GM23248 (cell line): Measurements from ENCODE around the gene ABCA1. TPM values are rescaled to one million over a fixed set of nuclear protein-coding genes. Genes with fewer than 3 reads are reported as not detected.

Experiments
- DNase-seq: peaks from one replicate; pipeline ENCODE4 v3.0.0-alpha.2; 2015
- H2AFZ ChIP-seq: fragments of 200-600 bp; sonication (generic); 2 replicates; pipeline ENCODE4 v1.6.1; 2016; ENCODE audit warnings: antibody characterized with exemption
- H3F3A ChIP-seq: fragments of 200-600 bp; sonication (generic); 2 replicates; pipeline ENCODE4 v1.6.1; 2016; ENCODE audit warnings: mild to moderate bottlenecking, antibody characterized with exemption, mixed run types; ENCODE audit not compliant: insufficient read depth
- H3K27ac ChIP-seq: fragments of 200-600 bp; sonication (generic); 2 replicates; pipeline ENCODE4 v1.5.1; 2016; ENCODE audit warnings: mild to moderate bottlenecking
- H3K27me3 ChIP-seq: fragments of 200-600 bp; sonication (generic); replicated peaks from 2 replicates; pipeline ENCODE4 v1.6.1; 2016; ENCODE audit warnings: mild to moderate bottlenecking; ENCODE audit not compliant: insufficient read depth
- H3K36me3 ChIP-seq: fragments of 200-600 bp; sonication (generic); 2 replicates; pipeline ENCODE4 v1.6.1; 2016; ENCODE audit warnings: low read depth, mild to moderate bottlenecking
- H3K4me1 ChIP-seq: fragments of 200-600 bp; sonication (generic); 2 replicates; pipeline ENCODE4 v1.6.1; 2016; ENCODE audit warnings: mild to moderate bottlenecking; ENCODE audit not compliant: insufficient read depth
- H3K4me2 ChIP-seq: fragments of 200-600 bp; sonication (generic); one replicate; pipeline ENCODE4 v1.6.1; 2016; ENCODE audit warnings: mild to moderate bottlenecking; ENCODE audit not compliant: unreplicated experiment
- H3K4me3 ChIP-seq: fragments of 200-600 bp; sonication (generic); 2 replicates; pipeline ENCODE4 v1.5.1; 2016; ENCODE audit warnings: mild to moderate bottlenecking
- H3K79me2 ChIP-seq: fragments of 200-600 bp; sonication (generic); 2 replicates; pipeline ENCODE4 v1.6.1; 2016; ENCODE audit warnings: mild to moderate bottlenecking; ENCODE audit not compliant: insufficient read depth
- H3K9ac ChIP-seq: fragments of 200-600 bp; sonication (generic); 2 replicates; pipeline ENCODE4 v1.6.1; 2016; ENCODE audit warnings: mild to moderate bottlenecking
- H3K9me2 ChIP-seq: fragments of 200-600 bp; sonication (generic); 2 replicates; pipeline ENCODE4 v1.6.1; 2016; ENCODE audit warnings: mixed run types, mild to moderate bottlenecking, moderate library complexity; ENCODE audit not compliant: insufficient read depth
- H3K9me3 ChIP-seq: fragments of 200-600 bp; sonication (generic); one replicate; pipeline ENCODE4 v1.6.1; 2017; ENCODE audit warnings: low read depth
- H4K20me1 ChIP-seq: fragments of 200-600 bp; sonication (generic); 2 replicates; pipeline ENCODE4 v1.6.0; 2016; ENCODE audit not compliant: insufficient read depth
- EZH2 ChIP-seq: fragments of 200-600 bp; sonication (generic); IDR thresholded peaks from 2 replicates; pipeline ENCODE4 v1.6.1; 2018; ENCODE audit warnings: antibody characterized with exemption, mild to moderate bottlenecking; ENCODE audit not compliant: insufficient read depth, poor library complexity, severe bottlenecking
- EZH2phosphoT487 ChIP-seq: fragments of 200-600 bp; sonication (generic); IDR thresholded peaks from 2 replicates; pipeline ENCODE4 v1.6.1; 2018; ENCODE audit warnings: antibody characterized with exemption, moderate library complexity, mild to moderate bottlenecking, low read depth; ENCODE audit not compliant: insufficient read depth
- WGBS, 2 experiments: methylation state at CpG; one replicate each; pipeline ENCODE4 v1.1.6; 2015 to 2017; ENCODE audit warnings: low lambda C conversion rate in 2 of 2, low coverage in 1 of 2; ENCODE audit errors: missing lambda C conversion rate in 2 of 2; 5-methylcytosine and 5-hydroxymethylcytosine counted together
- in situ Hi-C: fragments of 300-500 bp; cut with MboI; formaldehyde crosslinking; loops from 2 replicates; pipeline ENCODE4 v1.15.0; 2020
- polyA plus RNA-seq: library from polyadenylated mRNA; unstranded; fragments of >200 nt; fragmentation: Nextera tagmentation; extraction: Ambion mirVana; gene quantifications from 2 replicates; pipeline ENCODE4 v1.2.1, GENCODE V29; 2016
- total RNA-seq: library from RNA; depleted of rRNA; stranded (reverse); fragments of >200 nt; shearing (Covaris generic); gene quantifications from 2 replicates; pipeline ENCODE4 v1.2.3, GENCODE V29; 2014

The ABCA1 gene
- total and polyA plus RNA-seq, 2 experiments from 2014 or later, result 6.8 to 15.9 TPM

DNA sequence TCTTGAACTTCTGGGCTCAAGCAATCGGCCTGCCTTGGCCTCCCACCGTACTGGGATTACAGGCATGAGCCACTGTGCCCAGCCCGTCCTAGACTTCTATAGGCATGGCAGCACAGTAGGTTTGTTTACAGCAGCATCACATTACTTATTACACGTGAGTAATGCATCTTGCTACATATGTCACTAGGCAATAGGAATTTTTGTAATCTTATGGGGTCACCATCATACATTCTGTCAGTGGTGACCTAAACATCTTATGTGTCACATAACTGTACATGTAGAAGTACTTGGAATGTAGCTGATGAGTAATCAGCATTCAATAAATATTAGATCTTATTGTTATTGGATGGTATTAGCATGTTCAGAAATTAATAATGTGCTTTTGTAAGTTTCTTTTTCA lies 22.9 kb upstream of the ABCA1 start:
- Histone ChIP-seq H3K9me2 (no peaks in the 10 kb centered on the region), H4K20me1 (no peaks in the 10 kb centered on the region), H3K27me3 (no peaks in the 10 kb centered on the region), H3F3A (no peaks in the 10 kb centered on the region), H3K9ac (no peak overlapping the region), H3K4me1 (no peaks in the 10 kb centered on the region), H3K27ac (no peak overlapping the region), H3K79me2 (no peaks in the 10 kb centered on the region), H3K4me3 (no peak overlapping the region), H3K36me3 (no peaks in the 10 kb centered on the region), H3K4me2 (no peak overlapping the region), H2AFZ (no peak overlapping the region), H3K9me3 (no peaks in the 10 kb centered on the region)
- DNase-seq, result peak; percentile 23
- WGBS, 2 experiments, result 94 to 98% methylated on average over 4 of the region's 4 CpGs
- in situ Hi-C loops, result no loop called here
- no peak for TF ChIP-seq EZH2phosphoT487
- TF ChIP-seq EZH2, result no peak

DNA sequence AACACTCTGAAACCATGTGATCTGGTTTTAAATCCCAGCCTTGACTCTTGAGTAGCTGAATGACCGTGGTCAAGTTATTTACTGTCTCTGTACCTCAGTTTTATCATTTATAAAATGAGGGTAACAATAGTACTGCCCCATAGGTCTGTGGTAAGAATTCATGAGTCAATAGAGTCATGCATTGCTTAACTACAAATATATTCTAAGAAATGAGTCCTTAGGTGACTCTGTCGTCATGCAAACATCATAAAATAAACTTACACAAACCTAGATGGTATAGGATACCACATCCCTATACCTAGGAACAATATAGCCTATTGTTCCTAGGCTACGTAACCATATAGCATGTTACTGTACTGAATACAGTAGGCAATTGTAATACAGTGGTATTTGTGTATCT lies 20.3 kb upstream of the ABCA1 start:
- H4K20me1 ChIP-seq, result no peaks in the 10 kb centered on the region
- H3K4me1 ChIP-seq, result no peaks in the 10 kb centered on the region; the same call in 1 of the 2 replicates
- H3K4me3 ChIP-seq, result no peak overlapping the region
- 76 to 82% methylated on average over 3 of the region's 3 CpGs for WGBS, 2 experiments
- H3F3A ChIP-seq, result no peaks in the 10 kb centered on the region
- DNase-seq, result peak; percentile 13
- H3K79me2 ChIP-seq, result no peaks in the 10 kb centered on the region
- no peaks in the 10 kb centered on the region for H3K36me3 ChIP-seq
- TF ChIP-seq EZH2phosphoT487 (no peak), EZH2 (no peak)
- in situ Hi-C loops, result no loop called here
- H3K9ac ChIP-seq, result no peak overlapping the region
- H3K9me3 ChIP-seq, result no peaks in the 10 kb centered on the region
- no peaks in the 10 kb centered on the region for H3K27me3 ChIP-seq
- no peaks in the 10 kb centered on the region for H3K9me2 ChIP-seq
- H2AFZ ChIP-seq, result no peak overlapping the region
- H3K27ac ChIP-seq, result no peak overlapping the region
- H3K4me2 ChIP-seq, result no peak overlapping the region

DNA sequence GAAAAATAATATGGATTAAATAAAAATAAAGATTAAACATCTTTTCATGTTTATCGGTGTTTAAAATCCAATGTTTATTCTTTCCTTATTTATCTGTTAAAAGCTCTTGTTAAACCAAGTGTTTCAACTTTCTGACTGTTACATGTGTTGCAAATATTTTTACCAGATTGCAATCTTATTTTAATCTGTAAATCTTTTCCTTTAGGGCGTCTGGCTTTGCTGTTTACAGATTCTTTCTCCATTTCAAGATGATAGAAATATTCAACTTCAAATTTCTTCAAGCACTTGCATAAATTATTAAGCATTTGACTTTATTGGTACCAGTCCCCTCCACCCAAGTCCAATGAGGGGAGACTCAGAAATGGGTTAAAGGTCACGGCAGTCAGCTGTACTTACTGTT lies 16.9 kb upstream of the ABCA1 start:
- H3K9me3 ChIP-seq, result no peaks in the 10 kb centered on the region
- H3K79me2 ChIP-seq, result no peaks in the 10 kb centered on the region
- WGBS, 2 experiments, result 61 to 65% methylated on average over 3 of the region's 3 CpGs
- no peak overlapping the region for H3K4me3 ChIP-seq
- H3K27ac ChIP-seq, result no peak overlapping the region
- H3K4me2 ChIP-seq, result no peak overlapping the region
- no peaks in the 10 kb centered on the region for H3K27me3 ChIP-seq
- no peaks in the 10 kb centered on the region for H3K9me2 ChIP-seq
- in situ Hi-C loops, result no loop called here
- no peaks in the 10 kb centered on the region; the same call in 1 of the 2 replicates for H3K4me1 ChIP-seq
- no peak overlapping the region for H3K9ac ChIP-seq
- H2AFZ ChIP-seq, result 0 out of 2 replicates have a peak overlapping the region, but pooled peaks have one; percentile 36
- no peaks in the 10 kb centered on the region for H4K20me1 ChIP-seq
- TF ChIP-seq EZH2, result no peak
- TF ChIP-seq EZH2phosphoT487, result no peak
- H3F3A ChIP-seq, result no peaks in the 10 kb centered on the region
- no peak for DNase-seq
- no peaks in the 10 kb centered on the region for H3K36me3 ChIP-seq

DNA sequence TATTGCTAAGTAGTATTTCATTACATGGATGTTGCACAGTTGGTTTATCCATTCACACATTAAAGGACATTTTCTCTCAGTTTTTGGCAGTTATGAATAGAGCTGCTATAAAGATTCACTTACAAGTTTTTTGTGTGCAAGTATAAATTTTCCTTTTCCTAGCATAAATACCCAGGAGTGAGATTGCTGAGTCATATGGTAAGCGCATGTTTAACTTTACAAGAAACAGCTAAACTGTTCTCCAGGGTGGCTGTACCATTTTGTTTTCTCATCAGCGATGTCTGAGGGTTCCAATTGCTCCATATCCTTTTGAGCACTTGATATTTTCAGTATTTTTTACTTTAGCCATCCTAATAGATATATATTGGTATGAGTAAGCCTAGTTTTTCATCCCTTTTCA lies 16.4 kb upstream of the ABCA1 start:
- in situ Hi-C loops, result no loop called here
- no peak overlapping the region for H3K4me2 ChIP-seq
- WGBS, 2 experiments, result 0% methylated on average over 2 of the region's 2 CpGs

DNA sequence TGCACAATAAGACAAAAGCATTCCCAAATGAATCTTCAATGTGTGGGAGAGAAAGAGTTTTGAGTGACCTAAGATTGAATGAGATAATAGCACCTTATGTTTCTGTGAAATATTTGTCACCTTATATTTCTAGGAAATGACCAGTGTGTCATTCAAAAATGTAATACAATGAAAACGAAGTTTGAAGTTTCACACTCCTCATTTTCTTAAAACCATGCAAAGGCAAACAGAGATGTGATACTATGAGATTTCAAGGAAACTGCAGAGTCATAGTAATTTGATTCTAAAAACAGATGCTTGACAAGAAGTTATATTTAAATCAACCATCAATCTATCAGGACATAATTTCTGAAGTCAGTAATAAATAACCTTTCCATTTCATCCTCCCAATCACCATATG lies 13.6 kb upstream of the ABCA1 start:
- Histone ChIP-seq H3K9ac (no peak overlapping the region), H3K79me2 (no peaks in the 10 kb centered on the region), H3K4me3 (no peak overlapping the region), H3F3A (no peaks in the 10 kb centered on the region), H3K36me3 (no peaks in the 10 kb centered on the region), H3K4me1 (no peaks in the 10 kb centered on the region; the same call in 1 of the 2 replicates), H4K20me1 (no peaks in the 10 kb centered on the region), H3K27me3 (no peaks in the 10 kb centered on the region), H3K9me2 (no peaks in the 10 kb centered on the region), H3K27ac (no peak overlapping the region), H2AFZ (no peak overlapping the region), H3K4me2 (no peak overlapping the region), H3K9me3 (no peaks in the 10 kb centered on the region)
- in situ Hi-C loops, result no loop called here
- no peak for TF ChIP-seq EZH2phosphoT487
- TF ChIP-seq EZH2, result no peak
- WGBS, 2 experiments, result 39 to 56% methylated on average over 1 of the region's 1 CpG
- DNase-seq, result no peak

More for the DNA sequence above, 16.4 kb upstream of the ABCA1 start:
- no peak overlapping the region for H2AFZ ChIP-seq
- H3K9ac ChIP-seq, result no peak overlapping the region
- H3K9me2 ChIP-seq, result no peaks in the 10 kb centered on the region
- no peaks in the 10 kb centered on the region for H3F3A ChIP-seq
- H3K36me3 ChIP-seq, result no peaks in the 10 kb centered on the region
- no peaks in the 10 kb centered on the region for H3K9me3 ChIP-seq
- H3K4me1 ChIP-seq, result no peaks in the 10 kb centered on the region; the same call in 1 of the 2 replicates
- TF ChIP-seq EZH2 (no peak), EZH2phosphoT487 (no peak)
- H4K20me1 ChIP-seq, result no peaks in the 10 kb centered on the region
- H3K27me3 ChIP-seq, result no peaks in the 10 kb centered on the region
- H3K27ac ChIP-seq, result no peak overlapping the region
- no peaks in the 10 kb centered on the region for H3K79me2 ChIP-seq
- H3K4me3 ChIP-seq, result no peak overlapping the region
- DNase-seq, result peak; percentile 47
